Activated CD4-positive, alpha-beta T cell treated with anti-CD3 and anti-CD28 coated beads, Interleukin-2, amount 10 ng/mL, durations not matched to agents 7 days and 5 days (primary cell): Measurements from ENCODE around the gene ATP13A1. TPM values are rescaled to one million over a fixed set of nuclear protein-coding genes. Genes with fewer than 3 reads are reported as not detected.

Experiments used
- CTCF ChIA-PET: fragments of 350-600 bp; sonication (Branson Sonifier 250); formaldehyde crosslinking; loops from one replicate; lab custom pipeline; 2021; ENCODE audit warnings: antibody characterized with exemption; lab: Charles Lee
- POLR2A ChIA-PET: fragments of 350-600 bp; sonication (Branson Sonifier 250); formaldehyde crosslinking; loops from one replicate; lab custom pipeline; 2021; ENCODE audit warnings: antibody characterized with exemption; lab: Charles Lee
- DNase-seq: peaks from one replicate; pipeline ENCODE4 v3.0.0-alpha.2; 2020
- H3K27ac Mint-ChIP-seq: one replicate; pipeline ENCODE4 v1.8.0; 2021; ENCODE audit warnings: mild to moderate bottlenecking, moderate library complexity, mixed read lengths
- H3K27me3 Mint-ChIP-seq: one replicate; pipeline ENCODE4 v1.8.0; 2021; ENCODE audit warnings: mixed read lengths
- H3K36me3 Mint-ChIP-seq: one replicate; pipeline ENCODE4 v1.8.0; 2021; ENCODE audit warnings: low read depth, mixed read lengths
- H3K4me1 Mint-ChIP-seq: one replicate; pipeline ENCODE4 v1.8.0; 2021; ENCODE audit warnings: mixed read lengths
- H3K4me3 Mint-ChIP-seq: one replicate; pipeline ENCODE4 v1.8.0; 2021; ENCODE audit warnings: mild to moderate bottlenecking, moderate library complexity, mixed read lengths
- H3K9me3 Mint-ChIP-seq: one replicate; pipeline ENCODE4 v1.8.0; 2021; ENCODE audit warnings: mixed read lengths
- total RNA-seq, 2 experiments: library from RNA; stranded (reverse); gene quantifications; one replicate each; pipeline ENCODE4 v1.2.3, GENCODE V29; 2021

ATP13A1 gene
- total RNA-seq, 2 experiments from 2014 or later = 90.1 to 105 TPM

GRCh38 chr19:19661141-19661674, 2.3 kb downstream of the ATP13A1 start:
- no peak for DNase-seq
- Mint-ChIP-seq H3K9me3 (no peaks in the 10 kb centered on the region), H3K4me1 (peaks cover 22% of the 10 kb centered on the region), H3K27me3 (no peaks in the 10 kb centered on the region), H3K36me3 (peaks cover 52% of the 10 kb centered on the region), H3K27ac (peak overlapping the region; percentile 96), H3K4me3 (peak overlapping the region; percentile 93)
- POLR2A ChIA-PET = no interaction called here
- CTCF ChIA-PET = interaction anchor here (0.5 to 2.6 kb wide), 7 partner anchors 10 to 526 kb away, joined by 3 to 16 read pairs (median 5); partner anchors contain the start of gene GMIP

GRCh38 chr19:19659646-19660245, 3.7 kb downstream of the ATP13A1 start:
- ChIA-PET CTCF (interaction anchor here (0.8 to 2.6 kb wide), 5 partner anchors 10 to 127 kb away, joined by 3 to 9 read pairs (median 4); partner anchors contain the start of gene GMIP), POLR2A (no interaction called here)
- H3K4me1 Mint-ChIP-seq = peaks cover 22% of the 10 kb centered on the region
- H3K27ac Mint-ChIP-seq = no peak overlapping the region
- DNase-seq = no peak
- no peaks in the 10 kb centered on the region for H3K9me3 Mint-ChIP-seq
- no peak overlapping the region for H3K4me3 Mint-ChIP-seq
- peaks cover 51% of the 10 kb centered on the region for H3K36me3 Mint-ChIP-seq
- H3K27me3 Mint-ChIP-seq = no peaks in the 10 kb centered on the region

- H3K4me1 Mint-ChIP-seq = peaks cover 15% of the 10 kb centered on the region
- CTCF ChIA-PET = interaction anchor here (0.5 to 1.3 kb wide), 2 partner anchors 9 to 499 kb away, joined by 3 to 4 read pairs; no protein-coding TSS in a partner anchor
- H3K27me3 Mint-ChIP-seq = no peaks in the 10 kb centered on the region
- no peak overlapping the region for H3K27ac Mint-ChIP-seq
- POLR2A ChIA-PET = no interaction called here
- no peaks in the 10 kb centered on the region for H3K9me3 Mint-ChIP-seq
- H3K4me3 Mint-ChIP-seq = no peak overlapping the region
- peaks cover 60% of the 10 kb centered on the region for H3K36me3 Mint-ChIP-seq
- DNase-seq = no peak
Observed at GRCh38 chr19:19657397-19657783, 6.1 kb downstream of the ATP13A1 start.

GRCh38 chr19:19656451-19657396, 6.8 kb downstream of the ATP13A1 start:
- CTCF ChIA-PET = interaction anchor here (0.5 to 1.3 kb wide), 2 partner anchors 8 to 499 kb away, joined by 3 to 4 read pairs; no protein-coding TSS in a partner anchor
- no peaks in the 10 kb centered on the region for H3K27me3 Mint-ChIP-seq
- H3K4me3 Mint-ChIP-seq = no peak overlapping the region
- H3K27ac Mint-ChIP-seq = no peak overlapping the region
- peaks cover 9% of the 10 kb centered on the region for H3K4me1 Mint-ChIP-seq
- H3K36me3 Mint-ChIP-seq = peaks cover 58% of the 10 kb centered on the region
- H3K9me3 Mint-ChIP-seq = no peaks in the 10 kb centered on the region
- POLR2A ChIA-PET = no interaction called here
- no peak for DNase-seq

GRCh38 chr19:19655641-19656343, 7.7 kb downstream of the ATP13A1 start:
- CTCF ChIA-PET = interaction anchor here (2.1 kb wide), 1 partner anchor 12 kb away, joined by 6 read pairs; the partner anchor contains the start of gene GMIP
- no peak overlapping the region for H3K4me3 Mint-ChIP-seq
- peak overlapping the region; percentile 13 for H3K27ac Mint-ChIP-seq
- DNase-seq = no peak
- no peaks in the 10 kb centered on the region for H3K27me3 Mint-ChIP-seq
- no peaks in the 10 kb centered on the region for H3K4me1 Mint-ChIP-seq
- POLR2A ChIA-PET = no interaction called here
- peaks cover 57% of the 10 kb centered on the region for H3K36me3 Mint-ChIP-seq
- H3K9me3 Mint-ChIP-seq = no peaks in the 10 kb centered on the region

GRCh38 chr19:19655051-19655594, 8.4 kb downstream of the ATP13A1 start:
- Mint-ChIP-seq H3K4me1 (no peaks in the 10 kb centered on the region), H3K27ac (peak overlapping the region; percentile 13), H3K27me3 (no peaks in the 10 kb centered on the region), H3K4me3 (no peak overlapping the region), H3K9me3 (no peaks in the 10 kb centered on the region), H3K36me3 (peaks cover 64% of the 10 kb centered on the region)
- ChIA-PET CTCF (interaction anchor here (0.6 to 2.1 kb wide), 6 partner anchors 7 to 122 kb away, joined by 3 to 6 read pairs (median 4); partner anchors contain the start of gene GMIP), POLR2A (no interaction called here)
- DNase-seq = no peak

- H3K4me1 Mint-ChIP-seq = no peaks in the 10 kb centered on the region
- ChIA-PET POLR2A (no interaction called here), CTCF (interaction anchor here (0.6 to 2.1 kb wide), 5 partner anchors 8 to 122 kb away, joined by 3 to 6 read pairs (median 4); partner anchors contain the start of gene GMIP)
- H3K36me3 Mint-ChIP-seq = peaks cover 66% of the 10 kb centered on the region
- H3K9me3 Mint-ChIP-seq = no peaks in the 10 kb centered on the region
- no peak overlapping the region for H3K27ac Mint-ChIP-seq
- no peak overlapping the region for H3K4me3 Mint-ChIP-seq
- no peak for DNase-seq
- no peaks in the 10 kb centered on the region for H3K27me3 Mint-ChIP-seq
Observed at GRCh38 chr19:19654441-19654840, 9.0 kb downstream of the ATP13A1 start.

DNA sequence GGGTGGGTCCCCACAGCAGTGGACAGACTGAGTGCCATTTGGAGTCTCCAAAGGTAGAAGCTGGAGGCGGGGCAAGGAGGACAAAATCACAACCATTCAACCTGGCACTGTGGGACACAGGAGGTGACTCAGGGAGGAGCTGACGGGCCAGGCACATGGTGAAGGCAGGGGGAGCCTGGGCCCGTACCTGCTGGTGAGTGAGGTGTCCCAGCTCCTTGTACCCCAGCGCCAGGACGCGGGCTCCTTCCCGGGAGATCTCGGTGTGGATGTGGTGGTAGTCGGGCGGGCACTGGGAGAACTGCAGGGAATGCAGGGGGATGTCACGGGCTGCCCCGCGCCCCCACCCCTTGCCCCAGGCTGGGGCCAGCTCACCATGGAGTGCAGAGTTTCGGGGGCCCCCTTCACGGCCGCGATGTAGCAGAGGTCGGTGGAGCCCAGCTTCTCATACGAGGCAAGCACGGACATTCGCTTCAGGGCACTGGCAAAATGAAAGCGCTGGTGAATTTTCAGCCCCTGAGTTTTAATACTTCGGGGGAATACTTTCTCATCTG, 9.8 kb downstream of the ATP13A1 start:
- Mint-ChIP-seq H3K36me3 (peaks cover 67% of the 10 kb centered on the region), H3K4me1 (no peaks in the 10 kb centered on the region), H3K27me3 (no peaks in the 10 kb centered on the region), H3K9me3 (no peaks in the 10 kb centered on the region), H3K27ac (no peak overlapping the region), H3K4me3 (no peak overlapping the region)
- ChIA-PET POLR2A (no interaction called here), CTCF (interaction anchor here (0.8 to 2.1 kb wide), 6 partner anchors 9 to 121 kb away, joined by 3 to 6 read pairs (median 3); partner anchors contain the start of gene GMIP)
- no peak for DNase-seq

GRCh38 chr19:19652482-19653295, 10.8 kb downstream of the ATP13A1 start:
- H3K27ac Mint-ChIP-seq = no peak overlapping the region
- ChIA-PET CTCF (interaction anchor here (0.6 to 1.5 kb wide), 3 partner anchors 9 to 469 kb away, joined by 3 to 4 read pairs (median 3); partner anchors contain the start of gene GMIP), POLR2A (no interaction called here)
- no peaks in the 10 kb centered on the region for H3K9me3 Mint-ChIP-seq
- no peaks in the 10 kb centered on the region for H3K27me3 Mint-ChIP-seq
- no peak overlapping the region for H3K4me3 Mint-ChIP-seq
- peaks cover 61% of the 10 kb centered on the region for H3K36me3 Mint-ChIP-seq
- no peak for DNase-seq
- H3K4me1 Mint-ChIP-seq = no peaks in the 10 kb centered on the region

GRCh38 chr19:19651076-19651475, 12.4 kb downstream of the ATP13A1 start:
- no peaks in the 10 kb centered on the region for H3K9me3 Mint-ChIP-seq
- H3K27me3 Mint-ChIP-seq = no peaks in the 10 kb centered on the region
- DNase-seq = no peak
- no peak overlapping the region for H3K27ac Mint-ChIP-seq
- H3K4me3 Mint-ChIP-seq = no peak overlapping the region
- H3K4me1 Mint-ChIP-seq = no peaks in the 10 kb centered on the region
- POLR2A ChIA-PET = interaction anchor here (0.5 kb wide), 1 partner anchor 317 kb away, joined by 4 read pairs; no protein-coding TSS in a partner anchor
- CTCF ChIA-PET = interaction anchor here (0.7 to 2.5 kb wide), 4 partner anchors 9 to 559 kb away, joined by 3 to 6 read pairs (median 4); no protein-coding TSS in a partner anchor
- H3K36me3 Mint-ChIP-seq = peaks cover 54% of the 10 kb centered on the region

DNA sequence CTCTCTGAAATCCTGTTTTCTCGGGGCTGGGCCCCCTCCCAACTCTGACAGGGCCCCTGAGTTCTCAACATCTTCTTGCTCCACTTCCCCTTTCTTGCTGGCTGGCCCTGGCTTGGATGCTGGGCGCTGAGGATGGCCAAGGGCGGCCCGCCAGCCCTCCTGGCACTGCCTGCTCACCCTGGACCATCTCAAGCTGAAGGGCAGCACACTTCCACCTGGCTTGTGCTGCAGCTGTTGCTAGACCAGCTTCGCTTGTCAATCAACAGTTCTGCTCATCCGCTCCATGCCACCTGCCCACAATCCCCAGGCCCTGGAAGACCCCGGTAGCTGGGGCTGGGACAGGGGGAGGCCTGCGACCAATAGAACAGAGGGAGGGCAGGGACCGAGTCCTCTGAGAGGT, 13.1 kb downstream of the ATP13A1 start:
- peak overlapping the region; percentile 50 for H3K27ac Mint-ChIP-seq
- no peak overlapping the region for H3K4me3 Mint-ChIP-seq
- ChIA-PET POLR2A (interaction anchor here (0.5 kb wide), 1 partner anchor 317 kb away, joined by 4 read pairs; no protein-coding TSS in a partner anchor), CTCF (interaction anchor here (0.5 to 2.5 kb wide), 3 partner anchors 10 to 320 kb away, joined by 3 to 6 read pairs (median 5); no protein-coding TSS in a partner anchor)
- no peak for DNase-seq
- no peaks in the 10 kb centered on the region for H3K4me1 Mint-ChIP-seq
- peaks cover 58% of the 10 kb centered on the region for H3K36me3 Mint-ChIP-seq
- no peaks in the 10 kb centered on the region for H3K27me3 Mint-ChIP-seq
- H3K9me3 Mint-ChIP-seq = no peaks in the 10 kb centered on the region
